ENCODE measurements around the gene CARMIL3.

Gene CARMIL3

DNA sequence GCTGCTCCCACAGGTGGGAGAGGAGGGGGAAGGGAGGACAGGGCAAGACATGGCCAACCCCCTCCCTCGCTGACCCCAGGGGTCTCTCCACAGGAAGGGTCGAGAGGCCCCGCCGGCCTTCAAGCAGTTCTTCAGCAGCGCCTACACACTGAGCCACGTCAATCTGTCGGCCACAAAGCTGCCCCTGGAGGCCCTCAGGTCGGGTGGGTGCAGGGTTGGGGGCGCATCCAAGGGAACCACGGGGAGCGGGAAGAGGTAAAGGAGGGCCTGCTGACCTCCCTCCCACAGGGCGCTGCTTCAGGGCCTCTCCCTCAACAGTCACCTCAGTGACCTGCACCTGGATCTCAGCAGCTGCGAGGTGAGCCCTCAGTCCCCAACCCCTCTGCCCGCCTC is 6.1 kb downstream of the CARMIL3 start:
- TF ChIP-seq, protein P1, sequence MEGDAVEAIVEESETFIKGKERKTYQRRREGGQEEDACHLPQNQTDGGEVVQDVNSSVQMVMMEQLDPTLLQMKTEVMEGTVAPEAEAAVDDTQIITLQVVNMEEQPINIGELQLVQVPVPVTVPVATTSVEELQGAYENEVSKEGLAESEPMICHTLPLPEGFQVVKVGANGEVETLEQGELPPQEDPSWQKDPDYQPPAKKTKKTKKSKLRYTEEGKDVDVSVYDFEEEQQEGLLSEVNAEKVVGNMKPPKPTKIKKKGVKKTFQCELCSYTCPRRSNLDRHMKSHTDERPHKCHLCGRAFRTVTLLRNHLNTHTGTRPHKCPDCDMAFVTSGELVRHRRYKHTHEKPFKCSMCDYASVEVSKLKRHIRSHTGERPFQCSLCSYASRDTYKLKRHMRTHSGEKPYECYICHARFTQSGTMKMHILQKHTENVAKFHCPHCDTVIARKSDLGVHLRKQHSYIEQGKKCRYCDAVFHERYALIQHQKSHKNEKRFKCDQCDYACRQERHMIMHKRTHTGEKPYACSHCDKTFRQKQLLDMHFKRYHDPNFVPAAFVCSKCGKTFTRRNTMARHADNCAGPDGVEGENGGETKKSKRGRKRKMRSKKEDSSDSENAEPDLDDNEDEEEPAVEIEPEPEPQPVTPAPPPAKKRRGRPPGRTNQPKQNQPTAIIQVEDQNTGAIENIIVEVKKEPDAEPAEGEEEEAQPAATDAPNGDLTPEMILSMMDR (conservative IDR thresholded peaks at IDR 0.05; ENCODE audit: low read depth, low read length), result no peak

DNA sequence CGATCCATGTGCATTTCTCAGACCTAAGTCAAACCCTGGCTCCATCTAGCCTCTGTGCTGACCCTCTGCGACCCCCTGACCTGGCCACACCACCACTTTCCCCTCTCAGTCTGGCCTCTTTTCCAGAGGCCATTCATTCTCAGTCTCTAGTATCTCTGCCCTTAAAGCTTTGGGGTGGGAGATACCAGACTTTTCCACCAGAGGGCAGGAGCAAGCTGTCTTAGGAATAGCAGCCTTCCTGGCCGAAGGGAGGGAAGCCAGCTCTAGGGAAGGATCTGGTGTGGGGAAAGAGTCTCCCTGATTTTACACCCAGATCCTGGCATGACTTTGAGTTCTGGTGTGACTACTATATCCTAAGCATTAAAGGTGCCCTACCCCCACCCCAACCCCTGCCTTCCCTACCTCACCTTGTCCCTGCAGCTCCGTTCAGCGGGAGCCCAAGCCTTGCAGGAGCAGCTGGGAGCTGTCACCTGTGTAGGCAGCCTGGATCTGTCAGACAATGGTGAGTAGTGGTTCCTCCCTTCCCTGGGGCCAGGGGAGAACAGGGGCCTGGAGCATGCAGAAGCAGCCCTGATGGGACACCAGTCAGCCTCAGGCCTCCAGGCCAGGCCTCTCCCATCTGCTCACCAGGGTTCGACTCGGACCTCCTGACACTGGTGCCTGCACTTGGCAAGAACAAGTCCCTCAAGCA is 6.6 kb downstream of the CARMIL3 start:
- TF ChIP-seq, protein P1 (conservative IDR thresholded peaks at IDR 0.05; ENCODE audit: low read depth, low read length), result peak; percentile 88
- H3K4me3 ChIP-seq (ENCODE audit: low read depth, low read length), result no peak overlapping the region
- peak; percentile 84 for DNase-seq (ENCODE audit: low read depth)

More for the DNA sequence above, 6.1 kb downstream of the CARMIL3 start:
- H3K4me3 ChIP-seq (ENCODE audit: low read depth, low read length), result no peak overlapping the region
- DNase-seq (ENCODE audit: low read depth), result no peak

DNA sequence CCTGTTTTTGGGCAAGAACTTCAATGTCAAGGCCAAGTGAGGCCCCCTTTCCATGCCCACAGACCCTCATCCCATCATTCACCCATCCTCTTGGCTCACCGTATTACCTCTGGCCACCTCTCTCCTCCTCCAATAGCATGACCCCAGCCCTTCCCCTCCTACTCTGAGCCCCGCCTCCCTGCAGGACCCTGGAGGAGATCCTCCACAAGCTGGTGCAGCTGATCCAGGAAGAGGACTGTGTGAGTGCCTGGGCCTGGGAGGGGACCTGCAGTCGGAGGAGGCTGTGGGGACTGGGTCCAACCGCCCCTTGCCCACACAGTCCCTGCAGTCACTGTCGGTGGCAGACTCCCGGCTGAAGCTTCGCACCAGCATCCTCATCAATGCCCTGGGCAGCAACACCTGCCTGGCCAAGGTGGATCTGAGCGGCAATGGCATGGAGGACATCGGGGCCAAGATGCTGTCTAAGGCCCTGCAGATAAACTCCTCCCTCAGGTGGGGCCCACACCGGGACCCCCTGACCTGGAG is 7.2 kb downstream of the CARMIL3 start:
- no peak for DNase-seq (ENCODE audit: low read depth)
- TF ChIP-seq, protein P1 (conservative IDR thresholded peaks at IDR 0.05; ENCODE audit: low read depth, low read length), result no peak
- no peak overlapping the region for H3K4me3 ChIP-seq (ENCODE audit: low read depth, low read length)

DNA sequence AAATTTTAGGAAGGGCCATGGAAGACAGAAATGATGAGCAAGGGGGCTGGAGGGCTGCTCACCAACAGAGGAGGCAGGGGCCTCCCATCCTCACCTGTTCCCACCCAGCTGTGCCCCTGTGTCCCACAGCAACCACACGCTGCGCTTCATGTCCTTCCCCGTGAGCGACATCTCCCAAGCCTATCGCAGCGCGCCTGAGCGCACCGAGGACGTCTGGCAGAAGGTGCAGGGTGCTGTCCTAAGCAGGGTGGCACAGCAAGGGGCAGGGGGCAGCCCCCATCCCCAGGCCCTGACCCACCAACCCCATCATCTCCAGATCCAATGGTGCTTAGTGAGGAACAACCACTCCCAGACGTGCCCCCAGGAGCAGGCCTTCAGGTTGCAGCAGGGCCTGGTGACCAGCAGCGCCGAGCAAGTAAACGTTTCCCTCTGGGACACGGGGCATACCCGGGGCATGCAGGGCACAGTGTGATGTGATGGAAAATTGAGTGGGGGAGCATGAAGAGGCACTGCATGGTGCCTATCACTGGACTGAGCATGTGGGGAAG is 8.1 kb downstream of the CARMIL3 start:
- H3K4me3 ChIP-seq (ENCODE audit: low read depth, low read length), result no peak overlapping the region
- DNase-seq (ENCODE audit: low read depth), result no peak
- TF ChIP-seq, protein P1 (conservative IDR thresholded peaks at IDR 0.05; ENCODE audit: low read depth, low read length), result no peak

DNA sequence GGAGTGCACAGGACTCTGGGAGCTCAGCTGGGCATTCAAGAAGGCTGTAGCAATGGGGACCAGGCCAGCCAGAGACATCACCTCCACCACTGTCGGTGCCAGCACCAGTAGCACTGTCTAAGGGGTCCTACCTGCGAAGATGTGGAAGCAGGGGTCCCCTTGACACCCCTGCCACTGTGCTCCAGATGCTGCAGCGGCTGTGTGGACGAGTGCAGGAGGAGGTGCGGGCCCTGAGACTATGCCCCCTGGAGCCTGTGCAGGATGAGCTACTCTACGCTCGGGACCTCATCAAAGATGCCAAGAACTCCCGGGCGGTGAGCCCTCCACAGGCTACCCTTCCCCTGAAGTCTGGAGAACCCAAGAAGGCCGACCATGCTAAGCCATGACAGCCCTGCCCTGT is 8.6 kb downstream of the CARMIL3 start:
- no peak overlapping the region for H3K4me3 ChIP-seq (ENCODE audit: low read depth, low read length)
- TF ChIP-seq, protein P1 (conservative IDR thresholded peaks at IDR 0.05; ENCODE audit: low read depth, low read length), result no peak
- no peak for DNase-seq (ENCODE audit: low read depth)

DNA sequence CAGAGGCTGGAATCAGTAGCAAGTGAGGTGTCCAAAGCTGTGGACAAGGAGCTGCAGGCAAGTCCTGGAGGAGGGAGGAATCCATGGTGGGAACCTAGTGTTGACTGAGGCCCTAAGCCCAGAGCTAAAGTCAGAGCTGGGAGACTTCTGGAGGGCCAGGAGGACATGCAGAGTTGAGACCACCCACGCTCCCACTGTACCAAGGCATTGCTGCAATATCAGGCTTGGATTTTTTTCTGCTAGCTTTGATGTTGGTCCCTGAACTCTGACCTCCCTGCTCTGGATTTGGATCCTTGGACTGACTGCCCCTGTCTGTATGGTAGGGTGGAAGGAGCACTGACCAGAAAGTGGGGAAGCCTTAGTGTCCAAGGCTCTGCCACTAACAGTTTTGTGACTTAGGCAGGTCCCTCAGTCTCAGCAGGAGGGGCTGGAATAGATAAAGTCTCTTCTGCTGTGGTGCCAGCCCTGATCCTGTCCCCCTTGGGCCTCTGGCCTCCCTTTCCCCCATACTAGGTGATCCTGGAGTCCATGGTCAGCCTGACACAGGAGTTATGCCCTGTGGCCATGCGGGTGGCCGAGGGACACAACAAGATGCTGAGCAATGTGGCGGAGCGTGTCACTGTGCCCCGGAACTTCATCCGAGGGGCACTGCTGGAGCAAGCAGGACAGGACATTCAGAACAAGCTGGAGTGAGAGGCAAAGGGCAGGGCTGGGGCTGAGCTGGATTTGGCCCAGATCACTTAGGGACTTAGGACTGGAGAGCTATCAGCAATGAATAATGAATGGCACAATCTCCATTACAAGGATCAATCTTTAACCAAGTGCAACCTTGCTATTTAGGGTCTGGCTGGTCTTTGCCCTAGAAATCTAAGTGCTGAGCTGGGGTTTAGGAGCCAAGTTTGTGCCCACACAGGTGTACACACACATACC is 9.4 kb downstream of the CARMIL3 start:
- no peak overlapping the region for H3K4me3 ChIP-seq (ENCODE audit: low read depth, low read length)
- no peak for DNase-seq (ENCODE audit: low read depth)
- TF ChIP-seq, protein P1 (conservative IDR thresholded peaks at IDR 0.05; ENCODE audit: low read depth, low read length), result no peak

Measured in choroid plexus epithelial cell (primary cell).